T-helper 1 cell (primary cell): ENCODE measurements around the gene ASAP3.

Experiments
- DNase-seq, 5 donors: peaks; one replicate each; pipeline ENCODE4 v3.0.0-alpha.2; 2012 to 2020

ASAP3 gene

GRCh38 chr1:23477359-23478144 is 6.4 kb downstream of the ASAP3 start:
- DNase-seq = no peak

GRCh38 chr1:23475641-23476040 is 8.3 kb downstream of the ASAP3 start:
- DNase-seq = no peak

GRCh38 chr1:23475134-23475628 is 8.8 kb downstream of the ASAP3 start:
- DNase-seq = no peak

- DNase-seq = no peak
Measured at GRCh38 chr1:23473037-23473800, 10.8 kb downstream of the ASAP3 start.

GRCh38 chr1:23472351-23473036 is 11.5 kb downstream of the ASAP3 start:
- DNase-seq = no peak

- DNase-seq = no peak
Measured at GRCh38 chr1:23471473-23472075, 12.4 kb downstream of the ASAP3 start.

- no peak for DNase-seq
Measured at GRCh38 chr1:23470282-23471070, 13.5 kb downstream of the ASAP3 start.

- DNase-seq = no peak
Measured at GRCh38 chr1:23469372-23469982, 14.5 kb downstream of the ASAP3 start.

- no peak for DNase-seq
Measured at GRCh38 chr1:23466423-23466989, 17.5 kb downstream of the ASAP3 start.

- no peak for DNase-seq
Measured at GRCh38 chr1:23463286-23463685, 20.7 kb downstream of the ASAP3 start.

GRCh38 chr1:23462766-23463165 is 21.2 kb downstream of the ASAP3 start:
- DNase-seq = no peak

- no peak for DNase-seq
Measured at GRCh38 chr1:23461050-23461449, 22.9 kb downstream of the ASAP3 start.

GRCh38 chr1:23460519-23460918 is 23.5 kb downstream of the ASAP3 start:
- no peak for DNase-seq

GRCh38 chr1:23459338-23459757 is 24.6 kb downstream of the ASAP3 start:
- no peak for DNase-seq

GRCh38 chr1:23456226-23456625 is 27.8 kb downstream of the ASAP3 start:
- no peak for DNase-seq

- DNase-seq = no peak
Measured at GRCh38 chr1:23453455-23454000, 30.5 kb downstream of the ASAP3 start.

GRCh38 chr1:23452011-23452411 is 32.0 kb downstream of the ASAP3 start:
- peak in 4 of 5 donors; percentile 17 to 48 (median 35) for DNase-seq

- no peak for DNase-seq
Measured at GRCh38 chr1:23451441-23451840, 32.5 kb downstream of the ASAP3 start.

GRCh38 chr1:23450894-23451293 is 33.1 kb downstream of the ASAP3 start:
- DNase-seq = no peak

GRCh38 chr1:23449958-23450357 is 34.0 kb downstream of the ASAP3 start:
- DNase-seq = no peak

- no peak for DNase-seq
Measured at GRCh38 chr1:23449306-23449705, 34.7 kb downstream of the ASAP3 start.
